ENCODE data around the gene IRX4. TPM values are rescaled to one million over a fixed set of nuclear protein-coding genes. Genes with fewer than 3 reads are reported as not detected.

Gene IRX4
- polyA plus RNA-seq, 1 experiment = not detected

DNA sequence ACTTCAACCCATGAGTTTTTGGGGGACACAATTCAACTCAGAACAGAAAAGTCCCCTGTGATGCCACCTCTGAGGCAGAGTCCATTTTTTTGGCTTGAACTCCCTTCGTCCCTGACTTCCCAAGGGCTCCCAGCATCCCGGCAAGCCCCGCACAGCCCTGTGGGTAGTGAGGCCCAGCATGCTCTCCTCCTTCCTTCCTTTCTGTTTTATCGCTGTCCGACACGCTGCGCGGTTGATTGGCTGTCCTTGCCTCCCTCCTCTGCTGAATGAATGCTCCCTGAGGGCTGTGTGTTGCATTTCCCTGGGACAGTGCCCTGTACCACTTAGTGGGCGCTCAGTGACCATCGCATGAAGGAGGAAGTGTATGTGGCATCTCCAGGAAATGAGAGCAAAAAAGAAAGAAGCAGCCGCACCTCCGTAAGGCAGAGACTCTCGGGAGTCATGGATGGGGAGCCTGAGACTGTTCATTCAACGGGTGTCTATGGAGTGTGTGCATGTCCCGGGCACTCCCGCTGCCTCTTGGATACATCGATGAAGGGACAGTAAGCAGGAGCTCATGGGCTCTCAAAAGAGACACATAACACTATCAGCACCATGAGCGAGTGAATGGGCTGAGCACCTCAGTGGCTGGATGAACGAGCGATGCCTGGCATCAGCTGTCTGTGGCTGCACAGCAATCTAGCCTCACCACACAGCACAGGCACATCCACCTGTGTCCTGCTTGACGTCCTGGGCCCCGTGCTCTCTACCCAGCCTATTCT, 10.1 kb upstream of the IRX4 start:
- TF ChIP-seq, protein P1, sequence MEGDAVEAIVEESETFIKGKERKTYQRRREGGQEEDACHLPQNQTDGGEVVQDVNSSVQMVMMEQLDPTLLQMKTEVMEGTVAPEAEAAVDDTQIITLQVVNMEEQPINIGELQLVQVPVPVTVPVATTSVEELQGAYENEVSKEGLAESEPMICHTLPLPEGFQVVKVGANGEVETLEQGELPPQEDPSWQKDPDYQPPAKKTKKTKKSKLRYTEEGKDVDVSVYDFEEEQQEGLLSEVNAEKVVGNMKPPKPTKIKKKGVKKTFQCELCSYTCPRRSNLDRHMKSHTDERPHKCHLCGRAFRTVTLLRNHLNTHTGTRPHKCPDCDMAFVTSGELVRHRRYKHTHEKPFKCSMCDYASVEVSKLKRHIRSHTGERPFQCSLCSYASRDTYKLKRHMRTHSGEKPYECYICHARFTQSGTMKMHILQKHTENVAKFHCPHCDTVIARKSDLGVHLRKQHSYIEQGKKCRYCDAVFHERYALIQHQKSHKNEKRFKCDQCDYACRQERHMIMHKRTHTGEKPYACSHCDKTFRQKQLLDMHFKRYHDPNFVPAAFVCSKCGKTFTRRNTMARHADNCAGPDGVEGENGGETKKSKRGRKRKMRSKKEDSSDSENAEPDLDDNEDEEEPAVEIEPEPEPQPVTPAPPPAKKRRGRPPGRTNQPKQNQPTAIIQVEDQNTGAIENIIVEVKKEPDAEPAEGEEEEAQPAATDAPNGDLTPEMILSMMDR (IDR thresholded peaks at IDR 0.05; ENCODE audit: low read depth, low read length) = no peak
- peaks cover 27% of the 10 kb centered on the region for H3K27me3 ChIP-seq (ENCODE audit: control insufficient read depth, insufficient read depth, low read length)
- no peak overlapping the region for H3K27ac ChIP-seq (ENCODE audit: low read depth, low read length)
- DNase-seq (ENCODE audit: low read depth, low spot score) = no peak
- ChIA-PET POLR2A (no interaction called here), CTCF (no interaction called here)
- H3K9me3 ChIP-seq (ENCODE audit: control insufficient read depth, insufficient read depth, low read length) = no peaks in the 10 kb centered on the region; the same call in 1 of the 2 replicates
- no peak overlapping the region for H3K4me3 ChIP-seq (ENCODE audit: low read depth, low read length)

DNA sequence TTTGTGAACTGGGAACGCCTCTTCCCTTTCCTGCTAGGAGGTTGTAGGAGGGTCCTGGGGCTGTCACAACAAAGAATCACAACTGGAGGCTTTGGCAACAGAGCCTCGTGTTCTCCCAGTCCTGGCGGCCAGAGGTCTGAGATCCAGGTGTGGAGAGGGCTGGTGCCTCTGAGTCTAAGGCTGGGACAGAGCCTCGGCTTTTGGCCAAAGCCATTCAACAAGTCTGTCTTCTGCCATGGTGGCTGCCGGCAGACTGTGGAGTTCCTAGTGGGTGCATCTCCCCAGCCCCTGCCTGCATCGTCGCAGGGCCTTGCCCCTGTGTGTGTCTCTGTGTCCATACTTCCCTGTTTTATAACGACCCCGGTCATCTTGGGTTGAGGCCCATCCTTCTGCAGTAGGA, 9.5 kb upstream of the IRX4 start:
- POLR2A ChIA-PET = no interaction called here
- no peak for DNase-seq (ENCODE audit: low read depth, low spot score)
- CTCF ChIA-PET = no interaction called here
- no peaks in the 10 kb centered on the region; the same call in 1 of the 2 replicates for H3K9me3 ChIP-seq (ENCODE audit: control insufficient read depth, insufficient read depth, low read length)
- H3K27ac ChIP-seq (ENCODE audit: low read depth, low read length) = no peak overlapping the region
- peaks cover 31% of the 10 kb centered on the region for H3K27me3 ChIP-seq (ENCODE audit: control insufficient read depth, insufficient read depth, low read length)
- H3K4me3 ChIP-seq (ENCODE audit: low read depth, low read length) = no peak overlapping the region
- TF ChIP-seq, protein P1 (IDR thresholded peaks at IDR 0.05; ENCODE audit: low read depth, low read length) = no peak

DNA sequence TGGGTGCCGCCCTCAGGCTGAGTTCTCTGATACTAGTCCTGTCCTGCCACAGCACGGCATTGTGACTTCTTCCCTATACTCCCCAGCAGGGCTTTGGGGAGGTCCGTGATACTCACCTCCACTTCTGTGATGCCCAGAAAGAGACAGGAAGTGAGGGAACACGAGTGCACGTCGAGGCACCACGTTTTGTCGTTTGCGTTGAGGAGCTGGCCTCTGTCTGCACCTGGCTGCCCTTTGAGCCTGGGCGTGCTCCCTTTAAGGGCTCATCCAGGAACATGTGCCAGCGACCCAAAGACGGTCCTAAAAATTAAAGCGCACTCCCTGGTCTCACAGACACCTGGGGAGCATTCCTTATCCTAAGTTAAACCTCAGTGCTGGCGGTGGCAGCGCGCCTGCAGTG, 8.7 kb upstream of the IRX4 start:
- Histone ChIP-seq H3K27me3 (ENCODE audit: control insufficient read depth, insufficient read depth, low read length) (peaks cover 34% of the 10 kb centered on the region), H3K9me3 (ENCODE audit: control insufficient read depth, insufficient read depth, low read length) (no peaks in the 10 kb centered on the region; the same call in 1 of the 2 replicates), H3K27ac (ENCODE audit: low read depth, low read length) (no peak overlapping the region), H3K4me3 (ENCODE audit: low read depth, low read length) (no peak overlapping the region)
- ChIA-PET POLR2A (no interaction called here), CTCF (no interaction called here)
- TF ChIP-seq, protein P1 (IDR thresholded peaks at IDR 0.05; ENCODE audit: low read depth, low read length) = no peak
- no peak for DNase-seq (ENCODE audit: low read depth, low spot score)

DNA sequence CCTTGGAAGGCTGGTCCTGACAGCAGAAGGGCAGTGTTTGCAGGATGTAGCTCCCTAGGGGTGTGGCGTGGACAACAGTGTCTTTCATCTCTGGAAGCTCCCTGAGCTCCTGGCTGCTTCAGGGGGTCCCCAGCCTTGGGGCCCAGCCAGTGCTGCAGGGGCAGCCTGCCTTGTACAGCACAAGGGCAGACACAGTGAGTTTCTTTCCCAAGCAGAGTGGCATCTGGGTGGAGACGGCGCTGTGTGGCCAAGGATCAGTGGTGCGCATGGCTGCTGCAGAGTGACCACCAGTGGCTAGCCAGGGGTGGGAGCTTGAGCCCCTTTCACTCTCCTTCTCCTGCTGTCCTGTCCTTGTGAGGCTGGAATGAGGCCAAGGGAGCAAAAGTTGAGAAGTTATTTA, 7.6 kb upstream of the IRX4 start:
- TF ChIP-seq, protein P1 (IDR thresholded peaks at IDR 0.05; ENCODE audit: low read depth, low read length) = no peak
- peaks cover 41% of the 10 kb centered on the region for H3K27me3 ChIP-seq (ENCODE audit: control insufficient read depth, insufficient read depth, low read length)
- H3K4me3 ChIP-seq (ENCODE audit: low read depth, low read length) = no peak overlapping the region
- no peak overlapping the region for H3K27ac ChIP-seq (ENCODE audit: low read depth, low read length)
- POLR2A ChIA-PET = no interaction called here
- no peak for DNase-seq (ENCODE audit: low read depth, low spot score)
- no peaks in the 10 kb centered on the region; the same call in 1 of the 2 replicates for H3K9me3 ChIP-seq (ENCODE audit: control insufficient read depth, insufficient read depth, low read length)
- CTCF ChIA-PET = no interaction called here

DNA sequence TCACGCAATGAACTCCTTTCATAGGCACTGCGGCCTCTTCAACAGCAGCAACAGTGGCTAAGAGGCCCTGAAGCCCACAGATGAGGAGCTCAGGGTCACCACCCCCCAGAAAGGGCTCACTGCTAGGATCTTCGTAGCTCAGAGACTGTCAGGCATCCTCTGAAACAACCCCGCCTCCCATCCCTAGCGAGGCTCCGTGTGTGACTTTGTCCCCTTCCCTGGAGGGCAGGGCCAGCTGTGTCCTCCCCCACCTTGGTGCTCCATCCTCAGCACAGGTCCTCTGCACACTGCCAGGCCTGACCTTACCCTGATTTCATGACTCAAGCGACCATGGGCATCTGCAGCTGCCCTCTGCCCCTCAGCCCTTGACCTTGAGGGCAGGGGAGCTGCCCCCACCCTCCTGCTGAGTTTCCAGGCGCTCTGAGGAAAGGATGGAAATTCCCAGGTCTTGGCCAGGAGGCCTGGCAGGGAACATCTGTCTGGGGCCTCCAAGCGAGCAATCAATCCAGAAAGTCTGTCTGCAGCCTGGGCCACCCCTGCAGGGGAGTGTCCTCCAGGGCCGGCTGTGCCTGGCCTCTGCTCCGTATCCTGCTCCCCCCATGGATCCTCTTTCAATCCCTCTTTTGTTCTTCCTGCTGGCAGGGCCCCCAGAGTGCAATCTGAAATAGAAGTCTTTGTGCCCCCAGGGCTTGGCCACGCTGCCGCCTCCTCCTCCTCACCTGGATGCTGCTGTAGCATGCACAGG, 6.8 kb upstream of the IRX4 start:
- no peak for DNase-seq (ENCODE audit: low read depth, low spot score)
- TF ChIP-seq, protein P1 (IDR thresholded peaks at IDR 0.05; ENCODE audit: low read depth, low read length) = no peak

More for the DNA sequence above, 6.8 kb upstream of the IRX4 start:
- ChIA-PET POLR2A (no interaction called here), CTCF (no interaction called here)
- Histone ChIP-seq H3K9me3 (ENCODE audit: control insufficient read depth, insufficient read depth, low read length) (no peaks in the 10 kb centered on the region; the same call in 1 of the 2 replicates), H3K27me3 (ENCODE audit: control insufficient read depth, insufficient read depth, low read length) (peaks cover 47% of the 10 kb centered on the region), H3K27ac (ENCODE audit: low read depth, low read length) (no peak overlapping the region), H3K4me3 (ENCODE audit: low read depth, low read length) (no peak overlapping the region)
